ENCODE measurements around the gene NPPA. TPM values are rescaled to one million over a fixed set of nuclear protein-coding genes. Genes with fewer than 3 reads are reported as not detected.

The NPPA gene
- total and polyA plus RNA-seq, 9 of the 15 experiments (the other 6 are each of a cell fraction or from before 2014, with no cell fraction given): not detected

DNA sequence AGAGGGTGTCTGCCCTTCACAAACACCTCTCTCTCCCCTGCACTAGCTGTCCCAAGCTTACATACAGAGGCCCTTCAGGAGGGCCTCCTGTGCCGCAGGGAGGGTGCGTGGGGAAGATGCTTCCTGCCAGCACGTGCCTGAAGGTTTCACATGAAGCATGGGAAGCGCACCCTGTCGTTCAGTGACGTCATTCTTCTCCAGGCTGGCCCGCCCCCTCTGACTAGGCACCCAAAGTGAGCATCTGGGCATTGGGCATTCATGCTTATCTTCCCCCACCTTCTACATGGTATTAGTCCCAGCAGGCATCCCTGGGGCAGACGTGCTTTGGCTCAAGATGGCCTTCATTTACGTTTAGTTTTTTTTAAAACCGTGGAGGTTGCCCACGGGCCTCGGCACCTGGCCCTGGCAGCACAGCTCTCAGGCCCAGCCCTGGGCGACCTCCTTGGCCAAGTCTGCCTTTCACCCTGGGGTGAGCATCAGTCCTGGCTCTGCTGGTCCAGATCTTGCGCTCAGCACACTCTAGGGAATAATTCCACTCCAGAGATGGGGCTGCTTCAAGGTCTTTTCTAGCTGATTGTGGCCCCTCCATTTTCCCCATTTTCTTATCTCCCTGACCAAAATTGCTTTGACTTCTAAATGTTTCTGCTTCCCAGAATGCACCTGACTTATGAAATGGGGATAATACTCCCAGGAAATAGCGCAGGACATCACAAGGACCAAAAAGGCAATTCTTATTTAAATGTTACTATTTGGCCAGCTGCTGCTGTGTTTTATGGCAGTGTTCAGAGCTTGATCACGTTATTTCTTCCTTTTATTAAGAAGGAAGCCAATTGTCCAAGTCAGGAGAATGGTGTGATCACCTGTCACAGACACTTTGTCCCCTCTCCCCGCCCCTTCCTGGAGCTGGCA is 6.1 kb downstream of the NPPA start (continued):
- TF ChIP-seq, protein P1, sequence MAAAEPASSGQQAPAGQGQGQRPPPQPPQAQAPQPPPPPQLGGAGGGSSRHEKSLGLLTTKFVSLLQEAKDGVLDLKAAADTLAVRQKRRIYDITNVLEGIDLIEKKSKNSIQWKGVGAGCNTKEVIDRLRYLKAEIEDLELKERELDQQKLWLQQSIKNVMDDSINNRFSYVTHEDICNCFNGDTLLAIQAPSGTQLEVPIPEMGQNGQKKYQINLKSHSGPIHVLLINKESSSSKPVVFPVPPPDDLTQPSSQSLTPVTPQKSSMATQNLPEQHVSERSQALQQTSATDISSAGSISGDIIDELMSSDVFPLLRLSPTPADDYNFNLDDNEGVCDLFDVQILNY (CRISPR knock-in tag; IDR thresholded peaks at IDR 0.05): no peak
- TF ChIP-seq, protein P2, sequence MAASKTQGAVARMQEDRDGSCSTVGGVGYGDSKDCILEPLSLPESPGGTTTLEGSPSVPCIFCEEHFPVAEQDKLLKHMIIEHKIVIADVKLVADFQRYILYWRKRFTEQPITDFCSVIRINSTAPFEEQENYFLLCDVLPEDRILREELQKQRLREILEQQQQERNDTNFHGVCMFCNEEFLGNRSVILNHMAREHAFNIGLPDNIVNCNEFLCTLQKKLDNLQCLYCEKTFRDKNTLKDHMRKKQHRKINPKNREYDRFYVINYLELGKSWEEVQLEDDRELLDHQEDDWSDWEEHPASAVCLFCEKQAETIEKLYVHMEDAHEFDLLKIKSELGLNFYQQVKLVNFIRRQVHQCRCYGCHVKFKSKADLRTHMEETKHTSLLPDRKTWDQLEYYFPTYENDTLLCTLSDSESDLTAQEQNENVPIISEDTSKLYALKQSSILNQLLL (CRISPR knock-in tag; IDR thresholded peaks at IDR 0.05; ENCODE audit: borderline replicate concordance): no peak
- TF ChIP-seq ASH1L (IDR thresholded peaks at IDR 0.05; ENCODE audit: borderline replicate concordance, low read depth, partially characterized antibody) (no peak), ZNF175 (CRISPR knock-in tag; IDR thresholded peaks at IDR 0.05; ENCODE audit: low read depth) (peak; percentile 1; the same call in 1 of the 2 replicates), PTRF (tag; IDR thresholded peaks at IDR 0.05) (0 out of 2 replicates have a peak, but pooled peaks have one; percentile 37), MAFG (tag; conservative IDR thresholded peaks at IDR 0.05) (no peak; the same call in 1 of the 2 replicates), ZNF165 (CRISPR knock-in tag; IDR thresholded peaks at IDR 0.05; ENCODE audit: borderline replicate concordance) (0 out of 2 replicates have a peak, but pooled peaks have one; percentile 6), DMBX1 (CRISPR knock-in tag; IDR thresholded peaks at IDR 0.05; ENCODE audit: borderline replicate concordance) (peak; percentile 84; the same call in 1 of the 2 replicates), ADNP (tag; IDR thresholded peaks at IDR 0.05) (no peak), ZNF354B (CRISPR knock-in tag; IDR thresholded peaks at IDR 0.05) (no peak)
- TF ChIP-seq, protein P3, sequence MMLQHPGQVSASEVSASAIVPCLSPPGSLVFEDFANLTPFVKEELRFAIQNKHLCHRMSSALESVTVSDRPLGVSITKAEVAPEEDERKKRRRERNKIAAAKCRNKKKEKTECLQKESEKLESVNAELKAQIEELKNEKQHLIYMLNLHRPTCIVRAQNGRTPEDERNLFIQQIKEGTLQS (IDR thresholded peaks at IDR 0.05): peak; percentile 95
- TF ChIP-seq, protein P3 (CRISPR knock-in tag; conservative IDR thresholded peaks at IDR 0.05): no peak
- TF ChIP-seq, protein P4, sequence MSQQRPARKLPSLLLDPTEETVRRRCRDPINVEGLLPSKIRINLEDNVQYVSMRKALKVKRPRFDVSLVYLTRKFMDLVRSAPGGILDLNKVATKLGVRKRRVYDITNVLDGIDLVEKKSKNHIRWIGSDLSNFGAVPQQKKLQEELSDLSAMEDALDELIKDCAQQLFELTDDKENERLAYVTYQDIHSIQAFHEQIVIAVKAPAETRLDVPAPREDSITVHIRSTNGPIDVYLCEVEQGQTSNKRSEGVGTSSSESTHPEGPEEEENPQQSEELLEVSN (IDR thresholded peaks at IDR 0.05; ENCODE audit: borderline replicate concordance in 1 of 2, extremely low read depth in 1 of 2, insufficient read depth in 1 of 2, insufficient read length in 1 of 2, low read depth in 1 of 2, low read length in 1 of 2, poor library complexity in 1 of 2, severe bottlenecking in 1 of 2): peak in 1 of 2 experiments; percentile 41

Data from K562 (cell line).